ENCODE results near the gene PDE4D. TPM values are rescaled to one million over a fixed set of nuclear protein-coding genes. Genes with fewer than 3 reads are reported as not detected.

PDE4D gene
- total RNA-seq, 1 donor from 2014 or later: 50.0 TPM

DNA sequence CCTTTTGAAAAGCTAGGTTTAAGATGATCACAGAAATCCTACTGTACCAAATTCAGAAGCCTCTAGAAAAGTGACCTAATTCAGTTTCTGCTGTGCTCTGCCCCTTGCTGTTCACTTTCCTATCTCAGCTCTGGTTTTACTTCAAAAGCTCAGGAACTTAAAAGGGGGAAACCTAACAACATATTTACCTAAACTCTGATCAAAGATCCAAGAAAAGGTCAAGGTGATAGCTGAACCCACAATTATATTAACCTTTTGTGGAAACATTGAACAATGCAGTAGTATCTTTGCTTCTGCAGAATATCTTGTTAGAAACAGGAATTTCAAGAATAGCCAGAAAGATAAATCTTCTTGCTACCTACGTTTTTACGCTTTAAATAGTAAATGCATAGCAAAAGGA, 568.5 kb downstream of the PDE4D start:
- peak overlapping the region; percentile 9 for H3K27ac Mint-ChIP-seq
- DNase-seq (ENCODE audit: extremely low spot score, unreplicated experiment): no peak

DNA sequence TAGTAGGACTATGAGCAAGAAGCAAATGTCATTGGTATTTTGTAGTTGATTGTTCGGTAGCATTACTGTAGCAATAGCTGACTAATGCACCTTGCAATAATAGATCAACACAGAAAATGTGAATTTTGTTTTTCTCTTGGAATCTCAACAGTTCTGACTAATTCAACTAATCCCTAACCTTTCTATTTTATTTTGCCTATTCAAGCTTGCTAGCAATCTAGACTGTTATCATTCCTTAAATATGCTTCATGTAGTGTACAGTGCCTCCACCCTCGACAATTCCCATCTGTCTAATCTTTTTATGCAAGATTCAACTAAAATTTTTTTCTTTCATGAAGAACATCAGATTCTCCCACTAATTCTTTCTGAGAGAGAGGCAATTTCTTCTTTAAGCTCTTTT, 570.6 kb downstream of the PDE4D start:
- Mint-ChIP-seq H3K9me3 (no peaks in the 10 kb centered on the region), H3K36me3 (no peaks in the 10 kb centered on the region), H3K27ac (no peak overlapping the region), H3K27me3 (no peaks in the 10 kb centered on the region), H3K4me3 (no peak overlapping the region), H3K4me1 (ENCODE audit: unreplicated experiment) (peaks cover 51% of the 10 kb centered on the region)
- no peak for DNase-seq (ENCODE audit: extremely low spot score, unreplicated experiment)
- TF ChIP-seq, protein P1, sequence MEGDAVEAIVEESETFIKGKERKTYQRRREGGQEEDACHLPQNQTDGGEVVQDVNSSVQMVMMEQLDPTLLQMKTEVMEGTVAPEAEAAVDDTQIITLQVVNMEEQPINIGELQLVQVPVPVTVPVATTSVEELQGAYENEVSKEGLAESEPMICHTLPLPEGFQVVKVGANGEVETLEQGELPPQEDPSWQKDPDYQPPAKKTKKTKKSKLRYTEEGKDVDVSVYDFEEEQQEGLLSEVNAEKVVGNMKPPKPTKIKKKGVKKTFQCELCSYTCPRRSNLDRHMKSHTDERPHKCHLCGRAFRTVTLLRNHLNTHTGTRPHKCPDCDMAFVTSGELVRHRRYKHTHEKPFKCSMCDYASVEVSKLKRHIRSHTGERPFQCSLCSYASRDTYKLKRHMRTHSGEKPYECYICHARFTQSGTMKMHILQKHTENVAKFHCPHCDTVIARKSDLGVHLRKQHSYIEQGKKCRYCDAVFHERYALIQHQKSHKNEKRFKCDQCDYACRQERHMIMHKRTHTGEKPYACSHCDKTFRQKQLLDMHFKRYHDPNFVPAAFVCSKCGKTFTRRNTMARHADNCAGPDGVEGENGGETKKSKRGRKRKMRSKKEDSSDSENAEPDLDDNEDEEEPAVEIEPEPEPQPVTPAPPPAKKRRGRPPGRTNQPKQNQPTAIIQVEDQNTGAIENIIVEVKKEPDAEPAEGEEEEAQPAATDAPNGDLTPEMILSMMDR (conservative IDR thresholded peaks at IDR 0.05): no peak

More for the DNA sequence above, 568.5 kb downstream of the PDE4D start:
- Mint-ChIP-seq H3K27me3 (no peaks in the 10 kb centered on the region), H3K36me3 (peaks cover under 1% of the 10 kb centered on the region), H3K4me3 (no peak overlapping the region), H3K4me1 (ENCODE audit: unreplicated experiment) (peaks cover 40% of the 10 kb centered on the region), H3K9me3 (no peaks in the 10 kb centered on the region)
- TF ChIP-seq, protein P1 (conservative IDR thresholded peaks at IDR 0.05): no peak

DNA sequence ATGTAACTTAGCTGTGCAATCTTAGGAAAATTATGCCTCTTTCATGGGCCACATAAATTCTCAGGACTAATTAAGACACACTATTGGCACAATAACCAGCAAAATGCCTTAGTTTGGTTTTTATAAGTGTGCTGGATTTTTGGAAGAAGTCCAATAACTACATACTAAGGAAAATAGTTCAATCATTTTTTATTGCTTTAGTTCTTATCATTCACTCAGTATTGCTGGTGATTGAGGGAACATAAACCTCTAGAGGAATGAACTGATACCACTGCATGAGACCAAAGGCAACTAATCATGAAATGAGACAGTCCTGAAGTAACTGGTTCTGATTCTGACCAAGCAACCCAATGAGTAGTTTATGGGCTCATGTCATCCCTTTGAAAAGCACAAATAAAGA, 571.5 kb downstream of the PDE4D start:
- no peak for DNase-seq (ENCODE audit: extremely low spot score, unreplicated experiment)
- Mint-ChIP-seq H3K4me1 (ENCODE audit: unreplicated experiment) (peaks cover 60% of the 10 kb centered on the region), H3K9me3 (no peaks in the 10 kb centered on the region), H3K36me3 (no peaks in the 10 kb centered on the region), H3K27me3 (no peaks in the 10 kb centered on the region), H3K4me3 (no peak overlapping the region), H3K27ac (no peak overlapping the region)
- TF ChIP-seq, protein P1 (conservative IDR thresholded peaks at IDR 0.05): no peak

DNA sequence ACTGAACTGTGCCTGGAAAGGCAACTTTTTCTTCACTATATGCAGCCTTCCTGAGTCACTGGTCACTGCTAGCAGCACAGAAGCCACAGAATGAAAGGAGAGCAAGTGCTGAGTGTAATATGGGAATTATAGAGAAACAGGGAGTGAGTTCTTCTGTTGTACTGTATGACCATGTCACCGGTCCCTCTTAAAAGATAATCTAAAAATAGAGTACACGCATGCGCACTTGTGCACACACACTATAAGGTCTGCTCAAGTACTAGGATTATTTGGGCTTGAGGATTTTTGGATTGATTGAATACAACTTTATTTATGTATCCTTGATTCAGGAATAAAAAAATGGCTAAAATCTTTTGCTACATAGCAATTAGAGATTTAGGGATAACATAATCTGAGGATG, 571.9 kb downstream of the PDE4D start:
- Mint-ChIP-seq H3K36me3 (no peaks in the 10 kb centered on the region), H3K27ac (no peak overlapping the region), H3K4me1 (ENCODE audit: unreplicated experiment) (peaks cover 61% of the 10 kb centered on the region), H3K27me3 (no peaks in the 10 kb centered on the region), H3K4me3 (no peak overlapping the region), H3K9me3 (no peaks in the 10 kb centered on the region)
- no peak for DNase-seq (ENCODE audit: extremely low spot score, unreplicated experiment)
- TF ChIP-seq, protein P1 (conservative IDR thresholded peaks at IDR 0.05): no peak

DNA sequence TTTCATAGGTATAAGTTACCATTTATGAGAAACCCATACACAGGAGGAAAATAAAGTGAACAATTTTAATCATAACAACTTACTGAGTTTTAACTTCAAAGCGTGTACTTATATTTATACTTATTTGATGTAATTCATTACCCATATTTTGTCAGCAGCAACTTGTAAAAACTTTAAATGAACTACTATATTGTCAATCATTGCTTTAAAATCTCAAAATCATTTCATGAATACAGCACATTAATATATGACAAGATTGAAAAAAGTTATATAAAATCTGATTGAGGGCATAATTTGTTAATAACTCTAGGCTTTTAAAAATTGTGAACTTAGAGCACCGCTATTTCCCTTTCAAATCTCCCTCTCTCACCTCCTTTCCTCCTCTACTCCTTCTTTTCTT, 573.1 kb downstream of the PDE4D start:
- H3K27ac Mint-ChIP-seq: no peak overlapping the region

More for the DNA sequence above, 573.1 kb downstream of the PDE4D start:
- no peak overlapping the region for H3K4me3 Mint-ChIP-seq
- no peaks in the 10 kb centered on the region for H3K9me3 Mint-ChIP-seq
- peaks cover 65% of the 10 kb centered on the region for H3K4me1 Mint-ChIP-seq (ENCODE audit: unreplicated experiment)
- TF ChIP-seq, protein P1 (conservative IDR thresholded peaks at IDR 0.05): no peak
- no peaks in the 10 kb centered on the region for H3K27me3 Mint-ChIP-seq
- no peak for DNase-seq (ENCODE audit: extremely low spot score, unreplicated experiment)
- H3K36me3 Mint-ChIP-seq: no peaks in the 10 kb centered on the region

Measured in type B pancreatic cell (in vitro differentiated cells).